Brain microvascular endothelial cell (primary cell): Measurements from ENCODE around the gene PLA2G4A.

Experiments
- DNase-seq: peaks from one replicate; pipeline ENCODE4 v3.0.0-alpha.2; 2020
- H3K27ac ChIP-seq: fragments of 250-450 bp; sonication (Bioruptor Pico); 2 replicates; pipeline ENCODE4 v1.5.1; 2020; ENCODE audit warnings: mild to moderate bottlenecking, moderate library complexity
- H3K27me3 ChIP-seq: fragments of 250-450 bp; sonication (Bioruptor Pico); replicated peaks from 2 replicates; pipeline ENCODE4 v1.5.1; 2020; ENCODE audit warnings: mild to moderate bottlenecking
- H3K36me3 ChIP-seq: fragments of 250-450 bp; sonication (Bioruptor Pico); replicated peaks from 2 replicates; pipeline ENCODE4 v1.5.1; 2020; ENCODE audit warnings: mild to moderate bottlenecking
- H3K4me3 ChIP-seq: 2 replicates; pipeline ENCODE4 v1.5.1; 2011; ENCODE audit warnings: low read depth, mild to moderate bottlenecking, control low read depth, low read length, moderate library complexity
- CTCF ChIP-seq: IDR thresholded peaks from 2 replicates; pipeline ENCODE4 v1.5.1; 2011; ENCODE audit warnings: low read depth, mild to moderate bottlenecking, moderate library complexity, low read length, control low read depth, inconsistent platforms; ENCODE audit errors: missing control alignments
- in situ Hi-C: cut with HindIII; loops from 2 replicates; pipeline ENCODE4 v1.10.0; 2017; ENCODE audit warnings: low sequenced_read_pairs, low pct_ligation_motif_present

Gene PLA2G4A

GRCh38 chr1:186841599-186841998 lies 12.8 kb downstream of the PLA2G4A start:
- in situ Hi-C loops, result no loop called here
- Histone ChIP-seq H3K27ac (no peak overlapping the region), H3K36me3 (no peaks in the 10 kb centered on the region), H3K4me3 (no peak overlapping the region), H3K27me3 (no peaks in the 10 kb centered on the region)
- peak; percentile 27 for DNase-seq
- no peak for TF ChIP-seq CTCF

DNA sequence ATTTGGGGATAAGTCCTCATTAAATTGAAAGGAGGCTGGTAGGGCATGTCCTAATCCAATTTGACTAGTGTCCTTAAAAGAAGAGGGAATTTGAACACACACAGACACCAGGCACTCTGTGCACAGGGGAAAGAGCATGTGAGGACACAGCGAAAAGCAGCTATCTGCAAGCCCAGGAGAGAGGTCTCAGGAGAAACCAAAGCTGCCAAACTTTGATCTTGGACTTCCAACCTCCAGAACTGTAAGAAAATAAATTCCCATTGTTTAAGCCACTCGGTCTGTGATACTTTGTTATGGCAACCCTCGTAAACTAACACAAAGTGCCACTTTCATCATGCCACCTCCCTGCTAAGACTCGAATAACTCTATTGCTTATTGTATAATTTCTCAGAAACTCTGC lies 13.8 kb downstream of the PLA2G4A start:
- Histone ChIP-seq H3K27me3 (no peaks in the 10 kb centered on the region), H3K27ac (no peak overlapping the region), H3K36me3 (no peaks in the 10 kb centered on the region), H3K4me3 (no peak overlapping the region)
- no peak for DNase-seq
- no peak for TF ChIP-seq CTCF
- in situ Hi-C loops, result no loop called here

- in situ Hi-C loops, result no loop called here
- H3K27ac ChIP-seq, result no peak overlapping the region
- no peaks in the 10 kb centered on the region for H3K27me3 ChIP-seq
- no peak for TF ChIP-seq CTCF
- no peak overlapping the region for H3K4me3 ChIP-seq
- no peaks in the 10 kb centered on the region for H3K36me3 ChIP-seq
- no peak for DNase-seq
Measured at GRCh38 chr1:186843226-186843625, 14.5 kb downstream of the PLA2G4A start.

- in situ Hi-C loops, result no loop called here
- no peak for DNase-seq
- H3K27ac ChIP-seq, result no peak overlapping the region
- no peaks in the 10 kb centered on the region for H3K27me3 ChIP-seq
- TF ChIP-seq CTCF, result no peak
- H3K4me3 ChIP-seq, result no peak overlapping the region
- H3K36me3 ChIP-seq, result no peaks in the 10 kb centered on the region
Measured at GRCh38 chr1:186843931-186844330, 15.2 kb downstream of the PLA2G4A start.

DNA sequence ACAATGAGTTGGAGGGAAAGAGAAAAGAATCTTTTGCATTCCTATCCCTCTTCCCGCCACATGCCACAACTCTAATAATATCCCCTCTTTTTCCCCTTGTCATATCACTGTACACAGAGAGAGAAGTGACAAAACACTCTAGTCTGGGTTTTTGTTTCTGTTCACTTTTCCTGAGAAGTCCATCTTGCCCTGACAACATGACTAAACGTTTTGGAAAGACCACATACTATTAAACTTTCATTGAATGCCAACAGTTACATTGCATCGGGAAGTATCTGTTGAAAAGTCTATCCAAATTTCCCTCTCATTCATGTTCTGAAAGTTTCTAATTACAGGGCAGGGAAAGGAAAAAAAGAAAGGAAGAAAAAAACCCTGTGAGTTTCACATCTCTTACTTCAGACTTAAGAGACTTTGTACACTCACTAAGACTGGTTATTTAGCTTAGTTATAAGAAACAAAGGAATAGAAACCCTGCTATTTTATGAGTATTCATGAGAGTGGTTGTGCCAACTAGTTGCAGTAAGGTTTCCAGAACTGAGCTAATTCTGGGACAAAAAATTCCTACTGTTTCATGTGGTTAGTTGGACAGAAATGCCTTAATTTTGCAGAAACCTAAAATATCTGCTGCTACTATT lies 16.9 kb downstream of the PLA2G4A start:
- Histone ChIP-seq H3K27me3 (no peaks in the 10 kb centered on the region), H3K27ac (no peak overlapping the region), H3K36me3 (no peaks in the 10 kb centered on the region), H3K4me3 (no peak overlapping the region)
- no peak for DNase-seq
- in situ Hi-C loops, result no loop called here
- TF ChIP-seq CTCF, result no peak

DNA sequence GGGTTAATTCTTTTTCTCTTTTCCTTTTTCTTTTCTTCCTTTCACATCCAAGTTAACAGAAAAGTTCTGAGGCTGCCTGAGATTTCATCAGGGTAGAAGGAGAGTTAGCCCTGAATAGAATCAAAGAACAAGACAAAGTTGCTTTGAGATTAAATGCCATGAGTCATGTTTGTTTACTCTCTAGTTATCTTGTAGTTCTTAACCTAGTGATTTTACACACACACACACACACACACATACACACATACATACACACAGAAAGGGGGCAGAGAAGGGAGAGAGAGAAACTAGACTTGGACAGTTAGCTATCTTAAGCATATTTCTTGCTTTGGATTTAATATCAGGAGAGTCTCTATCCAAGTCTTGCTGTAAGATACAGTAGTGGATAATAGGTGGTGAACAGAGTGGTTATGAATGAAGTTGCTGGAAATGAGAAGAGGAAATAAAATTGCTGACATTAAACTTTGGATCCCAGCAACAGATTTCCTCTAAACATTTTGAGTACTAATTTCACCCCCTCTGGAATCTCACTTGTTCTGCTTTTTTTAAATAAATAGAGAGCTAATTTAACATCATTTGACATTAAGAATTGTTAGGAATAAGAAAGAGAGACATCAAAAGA lies 19.9 kb downstream of the PLA2G4A start:
- Histone ChIP-seq H3K27me3 (no peaks in the 10 kb centered on the region), H3K36me3 (no peaks in the 10 kb centered on the region), H3K4me3 (no peak overlapping the region), H3K27ac (no peak overlapping the region)
- no peak for TF ChIP-seq CTCF
- peak; percentile 24 for DNase-seq
- in situ Hi-C loops, result no loop called here
